ENCODE data around the gene DFFA.

DNA sequence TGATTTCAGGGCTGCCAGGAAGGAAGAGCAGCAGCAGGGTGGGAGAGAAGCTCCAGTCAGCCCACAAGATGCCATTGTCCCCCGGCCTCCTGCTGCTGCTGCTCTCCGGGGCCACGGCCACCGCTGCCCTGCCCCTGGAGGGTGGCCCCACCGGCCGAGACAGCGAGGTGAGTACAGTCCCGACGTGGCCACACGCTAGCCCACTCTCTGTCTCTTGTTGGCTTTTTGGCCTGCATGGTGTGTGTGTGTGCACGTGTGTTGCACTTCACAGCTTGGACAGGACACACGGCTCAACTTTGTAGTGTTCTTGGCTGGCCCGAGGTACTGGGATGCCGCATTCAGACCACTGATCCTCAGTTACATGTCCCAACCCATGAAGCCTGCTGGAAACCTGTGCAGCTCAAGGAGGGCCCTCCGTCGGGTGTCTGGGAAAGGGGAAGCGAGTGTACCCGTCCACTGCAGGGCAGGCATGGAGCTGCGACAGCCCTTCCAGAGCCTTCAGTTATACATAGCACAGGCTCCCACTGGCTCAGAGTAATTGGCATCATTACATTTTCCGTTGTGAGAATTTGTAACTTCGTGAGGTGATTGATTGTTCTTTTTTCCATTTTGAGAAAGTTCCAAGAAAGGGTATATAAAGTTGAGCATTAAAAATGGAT lies 22.0 kb downstream of the DFFA start:
- TF ChIP-seq EZH2 (IDR thresholded peaks at IDR 0.05; ENCODE audit: insufficient read depth, poor library complexity, severe bottlenecking) (no peak), EZH2phosphoT487 (IDR thresholded peaks at IDR 0.05; ENCODE audit: insufficient read depth, low read depth) (no peak)
